Measurements from ENCODE around the gene KIN. TPM values are rescaled to one million over a fixed set of nuclear protein-coding genes. Genes with fewer than 3 reads are reported as not detected.
"Not testable (repeated sequence)": the region's sequence is repeated elsewhere in the genome, so short reads cannot be mapped to it uniquely, and the experiment has no call there.

Gene KIN
- total RNA-seq, 4 donors from 2014 or later = 5.3 to 9.6 (median 6.4) TPM

DNA sequence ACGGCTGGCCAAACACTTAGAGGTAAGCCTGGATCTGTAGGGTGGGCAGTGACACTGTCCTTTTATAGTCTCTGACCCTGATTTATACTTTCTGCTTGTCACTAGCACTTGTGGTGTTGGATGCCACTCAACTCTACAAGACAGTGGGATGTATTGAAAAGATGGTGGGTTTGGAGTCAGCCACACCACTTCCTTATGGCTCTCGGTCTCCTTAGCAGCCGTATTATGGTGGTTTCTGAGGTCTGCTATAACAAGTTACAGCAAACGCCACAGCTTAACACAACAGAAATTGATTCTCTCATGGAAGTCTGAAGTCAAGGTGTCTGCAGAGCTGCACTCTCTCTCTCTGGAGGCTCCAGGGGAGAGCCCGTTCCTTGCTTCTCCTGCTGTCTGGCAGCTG is 70.0 kb downstream of the KIN start:
- Histone ChIP-seq H3K27me3 (peaks cover 0 to 90% (median 0%) of the 10 kb centered on the region in 4 donors), H3K4me3 (no peak overlapping the region), H3K36me3 (no peaks in the 10 kb centered on the region), H3K27ac (no peak overlapping the region), H3K9me3 (no peaks in the 10 kb centered on the region), H3K4me1 (no peaks in the 10 kb centered on the region)
- DNase-seq = no peak
- TF ChIP-seq POLR2A (IDR thresholded peaks at IDR 0.05) = no peak
- TF ChIP-seq, protein P1, sequence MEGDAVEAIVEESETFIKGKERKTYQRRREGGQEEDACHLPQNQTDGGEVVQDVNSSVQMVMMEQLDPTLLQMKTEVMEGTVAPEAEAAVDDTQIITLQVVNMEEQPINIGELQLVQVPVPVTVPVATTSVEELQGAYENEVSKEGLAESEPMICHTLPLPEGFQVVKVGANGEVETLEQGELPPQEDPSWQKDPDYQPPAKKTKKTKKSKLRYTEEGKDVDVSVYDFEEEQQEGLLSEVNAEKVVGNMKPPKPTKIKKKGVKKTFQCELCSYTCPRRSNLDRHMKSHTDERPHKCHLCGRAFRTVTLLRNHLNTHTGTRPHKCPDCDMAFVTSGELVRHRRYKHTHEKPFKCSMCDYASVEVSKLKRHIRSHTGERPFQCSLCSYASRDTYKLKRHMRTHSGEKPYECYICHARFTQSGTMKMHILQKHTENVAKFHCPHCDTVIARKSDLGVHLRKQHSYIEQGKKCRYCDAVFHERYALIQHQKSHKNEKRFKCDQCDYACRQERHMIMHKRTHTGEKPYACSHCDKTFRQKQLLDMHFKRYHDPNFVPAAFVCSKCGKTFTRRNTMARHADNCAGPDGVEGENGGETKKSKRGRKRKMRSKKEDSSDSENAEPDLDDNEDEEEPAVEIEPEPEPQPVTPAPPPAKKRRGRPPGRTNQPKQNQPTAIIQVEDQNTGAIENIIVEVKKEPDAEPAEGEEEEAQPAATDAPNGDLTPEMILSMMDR (IDR thresholded peaks at IDR 0.05) = no peak
- intact Hi-C loops (cut with DNase I) = no loop called here
- WGBS, 2 donors = 90 to 94% methylated on average over 2 to 5 of the region's 5 CpGs

DNA sequence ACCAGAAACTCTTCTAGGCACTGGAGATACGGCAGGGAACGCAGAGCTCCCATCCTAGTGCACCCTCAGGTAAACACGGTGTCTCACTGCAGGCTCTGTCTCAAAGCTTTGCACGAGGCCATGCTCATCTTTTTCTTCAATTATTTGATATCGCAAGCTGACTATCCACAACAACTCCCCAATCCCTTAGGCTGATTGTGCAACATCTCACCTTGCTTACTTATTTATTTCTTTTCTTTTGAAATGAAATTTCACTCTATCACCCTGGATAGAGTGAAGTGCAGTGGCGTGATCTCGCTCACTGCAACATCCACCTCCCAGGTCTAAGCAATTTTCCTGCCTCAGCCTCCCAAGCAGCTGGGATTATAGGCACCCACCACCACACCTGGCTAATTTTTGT is 72.3 kb downstream of the KIN start:
- peaks cover 0 to 86% (median 0%) of the 10 kb centered on the region in 4 donors for H3K27me3 ChIP-seq
- 85 to 87% methylated on average over 7 of the region's 7 CpGs for WGBS, 2 donors
- no peak overlapping the region for H3K4me3 ChIP-seq
- H3K36me3 ChIP-seq = no peaks in the 10 kb centered on the region
- no peaks in the 10 kb centered on the region for H3K4me1 ChIP-seq
- intact Hi-C loops (cut with DNase I) = no loop called here
- TF ChIP-seq, protein P1 (IDR thresholded peaks at IDR 0.05) = no peak
- TF ChIP-seq POLR2A (IDR thresholded peaks at IDR 0.05) = no peak
- H3K9me3 ChIP-seq = no peaks in the 10 kb centered on the region
- no peak for DNase-seq
- H3K27ac ChIP-seq = no peak overlapping the region

DNA sequence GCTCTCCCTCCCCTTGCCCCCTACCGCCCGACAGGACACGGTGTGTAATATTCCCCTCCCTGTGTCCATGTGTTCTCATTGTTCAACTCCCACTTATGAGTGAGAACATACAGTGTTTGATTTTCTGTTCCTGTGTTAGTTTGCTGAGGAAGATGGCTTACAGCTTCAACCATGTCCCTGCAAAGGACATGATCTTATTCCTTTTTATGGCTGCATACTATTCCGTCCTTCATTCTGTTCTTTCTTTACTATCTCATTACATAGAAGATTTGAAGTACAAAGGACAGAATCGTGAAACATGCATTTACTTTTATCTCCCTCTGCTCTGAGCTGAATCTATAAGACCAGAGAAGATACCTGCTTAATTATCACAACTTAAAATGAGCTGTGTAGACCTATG is 76.7 kb downstream of the KIN start:
- DNase-seq; H3K9me3 ChIP-seq; H3K27ac ChIP-seq; intact Hi-C loops (cut with DNase I); H3K4me1 ChIP-seq; H3K4me3 ChIP-seq; H3K36me3 ChIP-seq: not testable (repeated sequence)
- WGBS, 2 donors = 84 to 92% methylated on average over 5 of the region's 5 CpGs
- H3K27me3 ChIP-seq = peaks cover 0 to 92% (median 0%) of the 10 kb centered on the region in 4 donors

DNA sequence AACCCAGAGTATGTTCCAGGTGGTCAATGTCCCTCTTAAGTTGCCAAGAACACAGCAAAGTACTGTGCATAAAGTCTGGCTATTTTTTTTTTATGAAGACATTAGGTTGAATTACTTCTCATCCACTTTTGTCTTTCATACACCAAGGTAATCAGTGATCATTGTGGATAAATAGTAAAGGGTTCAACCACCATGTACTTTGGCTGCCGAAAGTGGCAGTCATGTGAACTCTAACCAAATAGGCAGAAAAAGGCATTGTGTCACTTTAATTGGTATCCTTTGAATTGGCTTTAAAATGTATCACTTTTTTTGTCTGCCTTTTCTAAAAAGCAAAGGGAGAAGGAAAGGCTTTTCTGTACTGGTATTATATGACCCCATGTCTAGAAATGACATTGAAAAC is 77.3 kb downstream of the KIN start:
- no peak overlapping the region for H3K4me3 ChIP-seq
- H3K36me3 ChIP-seq = no peaks in the 10 kb centered on the region
- DNase-seq = no peak
- peaks cover 0 to 7% (median 0%) of the 10 kb centered on the region in 3 donors for H3K4me1 ChIP-seq
- intact Hi-C loops (cut with DNase I) = no loop called here
- 77 to 93% methylated on average over 1 of the region's 1 CpG for WGBS, 2 donors
- peaks cover 0 to 92% (median 0%) of the 10 kb centered on the region in 4 donors for H3K27me3 ChIP-seq
- H3K27ac ChIP-seq = no peak overlapping the region
- no peaks in the 10 kb centered on the region for H3K9me3 ChIP-seq
- TF ChIP-seq, protein P1 (IDR thresholded peaks at IDR 0.05) = no peak
- no peak for TF ChIP-seq POLR2A (IDR thresholded peaks at IDR 0.05)

DNA sequence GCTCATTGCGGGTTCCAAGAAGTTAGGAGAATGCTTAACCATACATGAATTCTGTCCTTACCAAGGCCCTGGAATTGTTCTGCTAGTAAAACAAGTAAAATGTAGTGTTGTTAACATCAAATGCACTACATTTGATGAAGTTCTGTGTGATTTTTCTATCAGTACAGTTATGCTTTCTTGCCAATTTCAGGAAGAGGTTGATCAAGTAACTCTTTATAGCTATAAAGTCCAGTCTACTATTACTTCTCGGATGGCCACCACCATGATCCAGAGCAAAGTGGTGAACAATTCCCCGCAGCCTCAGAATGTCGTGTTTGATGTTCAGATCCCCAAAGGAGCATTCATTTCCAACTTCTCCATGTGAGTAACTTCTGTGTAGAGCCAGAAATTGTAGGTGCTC is 79.0 kb downstream of the KIN start:
- peaks cover 0 to 92% (median 0%) of the 10 kb centered on the region in 4 donors for H3K27me3 ChIP-seq
- H3K4me3 ChIP-seq = no peak overlapping the region
- intact Hi-C loops (cut with DNase I) = no loop called here
- no peaks in the 10 kb centered on the region for H3K9me3 ChIP-seq
- H3K4me1 ChIP-seq = peaks cover 0 to 7% (median 0%) of the 10 kb centered on the region in 3 donors
- no peak overlapping the region for H3K27ac ChIP-seq
- H3K36me3 ChIP-seq = no peaks in the 10 kb centered on the region
- TF ChIP-seq, protein P1 (IDR thresholded peaks at IDR 0.05) = no peak
- no peak for TF ChIP-seq POLR2A (IDR thresholded peaks at IDR 0.05)
- DNase-seq = no peak
- WGBS, 2 donors = 91 to 100% methylated on average over 4 of the region's 4 CpGs

All from esophagus squamous epithelium (tissue), 5 donors.